Activated CD4-positive, alpha-beta T cell treated with anti-CD3 and anti-CD28 coated beads, Interleukin-2, amount 50 U/mL, for 48 hours (primary cell): ENCODE measurements around the gene SLC1A2.

Experiments used
- DNase-seq, 2 experiments: peaks; one replicate each; pipeline ENCODE4 v3.0.0-alpha.2; 2020

Gene SLC1A2

DNA sequence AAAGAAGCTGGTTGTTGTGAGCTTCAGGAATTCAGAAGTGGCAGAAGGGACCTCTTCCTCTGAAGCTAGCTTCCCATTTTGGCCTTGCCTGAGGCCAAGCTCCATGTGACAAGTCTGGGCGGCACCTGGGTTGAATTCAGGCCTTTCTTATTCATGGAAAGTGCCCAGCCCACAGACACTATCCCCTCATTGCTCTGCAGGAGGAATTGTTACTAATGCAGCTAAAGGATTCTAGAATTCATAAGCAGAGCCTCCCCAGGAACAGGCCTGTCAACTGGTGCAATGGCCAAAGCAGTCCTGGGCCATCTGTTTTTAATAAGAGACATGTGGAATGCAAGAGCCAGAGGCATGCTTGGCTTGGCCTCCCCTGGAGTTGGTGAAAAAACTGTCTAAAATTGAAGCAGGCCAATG, 71.4 kb downstream of the SLC1A2 start:
- DNase-seq: no peak

DNA sequence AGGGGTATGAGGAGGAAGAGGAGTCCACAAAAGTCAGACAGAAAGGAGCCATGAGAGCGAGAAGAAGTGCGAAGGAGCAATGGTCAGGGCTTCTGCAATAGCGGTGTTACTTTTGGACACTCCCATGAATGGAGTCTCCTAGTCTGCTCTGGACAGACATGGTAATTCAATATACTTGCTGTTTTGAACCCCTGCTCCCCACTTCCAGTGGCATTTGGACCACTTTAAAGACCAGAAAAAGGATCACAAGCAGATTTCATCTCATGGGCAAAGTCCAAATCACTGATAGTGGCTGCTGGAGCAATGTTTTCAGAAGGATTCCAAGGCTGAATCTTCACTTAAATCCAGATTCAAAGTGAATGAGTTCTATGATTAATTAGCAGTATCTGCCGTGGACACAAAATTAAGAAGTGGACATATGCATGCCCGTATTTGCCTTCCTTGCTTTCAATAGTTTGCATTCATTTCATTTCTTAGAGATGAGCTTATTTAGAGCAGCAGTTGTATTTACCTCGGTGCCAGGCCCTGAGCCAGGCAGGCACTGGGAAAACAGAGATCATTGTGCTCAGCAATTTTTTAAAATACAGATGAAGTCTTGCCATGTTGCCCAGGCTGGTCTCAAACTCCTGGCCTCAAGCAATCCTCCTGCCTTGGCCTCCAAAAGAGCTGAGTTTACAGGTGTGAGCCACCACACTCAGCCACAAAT, 72.0 kb downstream of the SLC1A2 start:
- no peak for DNase-seq

DNA sequence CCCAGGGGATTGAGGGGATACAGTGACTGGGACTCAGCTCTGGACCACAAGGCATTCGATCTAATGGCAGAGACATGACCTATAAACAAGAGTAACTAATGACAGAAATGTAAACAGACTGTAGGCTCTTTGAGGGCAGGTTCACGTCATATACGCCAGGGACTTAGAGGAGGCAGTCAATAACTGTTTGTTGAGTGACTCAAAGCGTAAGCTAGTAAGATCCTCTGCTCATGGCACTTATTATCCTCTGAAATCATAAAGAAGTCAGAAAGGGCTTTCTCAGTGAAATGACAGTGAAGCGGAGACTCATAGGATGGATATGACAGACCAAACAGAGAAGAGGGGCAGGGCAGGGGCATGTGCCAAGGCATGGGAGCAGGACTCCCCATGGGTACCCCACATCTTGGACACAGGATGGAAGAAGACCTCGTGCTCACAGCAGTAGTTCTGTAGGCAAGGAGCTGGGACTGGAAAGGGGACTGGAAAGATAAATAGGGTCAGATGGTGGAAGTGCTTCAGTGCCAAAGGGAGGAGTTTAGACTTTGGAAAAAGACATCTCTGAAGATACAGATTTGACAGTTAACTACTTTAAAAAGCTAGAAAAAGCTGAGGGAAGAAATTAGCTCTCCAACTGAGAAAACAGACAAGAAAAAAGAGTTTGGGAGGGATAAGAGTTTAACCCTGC, 72.7 kb downstream of the SLC1A2 start:
- DNase-seq: no peak

DNA sequence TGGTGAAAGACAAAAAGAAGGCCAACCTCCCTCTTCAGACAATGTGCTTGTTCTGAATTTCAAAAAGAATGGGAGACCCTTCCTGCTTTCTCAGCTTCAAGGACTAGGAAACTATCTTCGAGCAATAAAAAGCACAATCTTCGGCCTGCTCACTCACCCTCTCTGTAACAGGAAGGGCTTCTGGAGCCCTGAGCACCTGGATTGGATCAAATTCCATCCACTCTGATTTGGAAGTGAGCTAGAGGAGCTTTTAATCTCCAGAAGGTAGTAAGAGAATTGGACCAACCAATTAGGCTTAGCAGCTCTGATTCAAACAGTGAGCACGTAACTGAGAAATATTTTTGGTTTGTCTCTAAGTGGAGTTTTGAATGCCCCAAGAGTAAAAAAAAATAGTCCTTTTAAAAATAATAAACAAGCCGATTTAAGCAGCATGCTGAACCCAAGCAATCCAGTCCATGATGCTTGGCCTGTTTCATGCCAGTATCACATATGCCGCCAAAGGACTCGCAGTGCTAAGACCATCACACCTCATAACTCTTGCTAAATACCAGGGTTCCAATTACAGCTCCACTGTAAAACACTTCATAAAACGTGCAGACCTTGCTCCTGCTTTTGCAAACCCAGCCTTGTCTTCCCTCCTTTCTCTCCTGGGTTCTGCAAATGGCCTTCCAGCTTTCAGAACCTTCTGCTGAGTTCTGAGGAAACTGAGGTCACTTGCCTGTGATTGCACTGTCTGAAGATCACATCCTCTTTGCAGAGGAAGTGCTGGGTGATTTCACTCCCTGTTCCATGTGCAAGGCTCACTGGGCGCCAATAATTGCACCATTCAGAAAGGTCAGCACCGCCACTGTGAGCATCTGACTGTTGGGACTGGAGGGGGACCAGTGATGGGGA, 74.4 kb downstream of the SLC1A2 start:
- DNase-seq: no peak

DNA sequence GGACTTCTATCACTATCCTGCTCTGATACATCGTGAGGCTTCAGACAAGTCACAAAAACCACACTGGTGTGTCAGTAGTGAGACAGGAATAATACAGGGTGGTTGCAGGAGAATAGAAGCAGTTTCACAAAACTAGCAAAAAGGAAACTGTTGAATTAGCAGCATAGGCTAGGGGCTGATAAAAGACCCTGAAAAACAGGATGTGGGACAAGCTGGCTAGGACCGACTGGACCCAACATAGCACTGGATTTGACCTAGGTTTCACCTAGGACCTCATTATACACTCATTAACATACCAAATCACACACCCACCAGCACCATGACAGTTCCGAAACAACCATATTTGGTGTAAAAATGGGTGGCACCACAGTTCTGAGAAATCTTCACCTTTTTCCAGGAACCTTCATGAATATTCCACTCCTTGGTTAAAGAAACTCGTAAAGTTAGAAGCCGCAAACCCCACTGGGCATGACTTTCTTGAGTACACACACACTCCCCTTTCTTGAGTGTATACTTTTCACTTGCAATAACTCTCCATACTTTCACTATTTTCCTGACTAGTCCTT, 76.2 kb downstream of the SLC1A2 start:
- peak; percentile 29 to 48 for DNase-seq

DNA sequence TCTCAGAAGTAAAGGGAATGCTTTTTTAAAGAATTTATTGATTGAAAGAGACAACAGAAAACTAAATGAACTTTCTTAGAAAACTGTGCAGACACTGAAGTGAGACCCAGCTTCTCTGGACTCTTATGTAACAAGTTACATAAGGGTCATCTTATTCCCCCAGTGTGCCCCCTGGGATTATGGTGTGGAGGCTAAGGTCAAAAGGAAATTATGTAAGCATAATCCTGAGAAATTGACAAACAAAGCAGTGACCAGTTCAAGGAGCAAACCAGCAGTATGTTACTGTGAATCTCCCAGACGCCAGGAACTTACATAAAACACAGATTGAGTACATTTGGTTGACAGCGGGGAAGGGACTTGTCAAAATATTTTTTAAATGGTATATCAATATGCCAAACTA, 78.6 kb downstream of the SLC1A2 start:
- DNase-seq: no peak

DNA sequence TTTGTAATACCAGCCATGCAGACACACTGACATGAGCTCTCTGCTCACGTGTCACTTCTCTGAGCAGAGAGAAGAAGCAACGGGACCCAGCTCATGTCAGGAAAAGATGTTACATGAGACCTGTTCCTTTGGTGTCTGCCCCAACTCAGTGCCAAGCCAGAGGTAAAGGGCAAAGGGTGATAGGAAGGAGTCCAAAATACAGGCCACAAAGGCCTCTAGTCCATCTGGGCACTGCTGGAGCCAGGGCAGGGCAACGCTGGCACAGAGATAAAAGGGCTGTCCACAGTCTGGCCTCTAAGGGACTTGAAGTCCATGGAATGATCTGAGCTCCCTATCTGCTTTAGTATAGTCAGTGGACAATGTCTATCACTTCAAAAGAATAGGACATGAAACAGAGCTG, 79.3 kb downstream of the SLC1A2 start:
- no peak for DNase-seq

DNA sequence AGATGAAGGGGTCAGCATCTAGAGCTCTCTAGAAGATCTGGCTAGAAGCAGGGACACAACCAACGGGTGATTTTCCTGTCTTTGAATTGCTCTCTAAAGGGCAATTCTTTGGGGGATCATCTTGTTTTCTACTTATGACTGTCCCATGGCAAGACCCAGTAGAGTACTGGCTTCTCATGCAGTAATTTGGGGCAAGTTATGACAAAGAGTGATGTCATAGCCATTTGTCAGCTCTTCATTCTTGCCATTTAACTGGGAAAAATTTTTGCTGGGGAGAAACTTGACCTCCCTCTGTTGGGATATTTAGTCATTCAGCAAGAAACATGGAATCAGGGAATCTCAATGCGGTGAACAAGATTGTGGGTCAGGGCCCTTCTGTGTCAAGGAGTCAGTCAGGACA, 80.4 kb downstream of the SLC1A2 start:
- DNase-seq: no peak

DNA sequence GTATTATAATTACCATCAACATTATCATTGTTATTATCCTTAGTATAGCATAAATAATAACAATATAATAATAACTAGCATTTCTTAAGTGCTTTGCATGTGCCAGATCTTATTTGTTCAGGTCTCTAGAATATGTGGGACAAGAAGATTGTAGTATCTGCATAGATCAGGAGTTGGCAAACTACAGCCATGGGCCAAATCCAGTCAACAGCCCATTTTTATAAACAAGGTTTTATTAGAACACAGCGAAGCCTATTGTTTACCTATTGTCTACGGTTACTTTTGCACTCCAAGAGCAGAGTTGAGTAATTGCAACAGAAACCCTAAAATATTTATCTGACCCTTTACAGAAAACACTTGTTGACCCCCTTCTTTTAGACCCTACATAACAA, 81.4 kb downstream of the SLC1A2 start:
- no peak for DNase-seq

DNA sequence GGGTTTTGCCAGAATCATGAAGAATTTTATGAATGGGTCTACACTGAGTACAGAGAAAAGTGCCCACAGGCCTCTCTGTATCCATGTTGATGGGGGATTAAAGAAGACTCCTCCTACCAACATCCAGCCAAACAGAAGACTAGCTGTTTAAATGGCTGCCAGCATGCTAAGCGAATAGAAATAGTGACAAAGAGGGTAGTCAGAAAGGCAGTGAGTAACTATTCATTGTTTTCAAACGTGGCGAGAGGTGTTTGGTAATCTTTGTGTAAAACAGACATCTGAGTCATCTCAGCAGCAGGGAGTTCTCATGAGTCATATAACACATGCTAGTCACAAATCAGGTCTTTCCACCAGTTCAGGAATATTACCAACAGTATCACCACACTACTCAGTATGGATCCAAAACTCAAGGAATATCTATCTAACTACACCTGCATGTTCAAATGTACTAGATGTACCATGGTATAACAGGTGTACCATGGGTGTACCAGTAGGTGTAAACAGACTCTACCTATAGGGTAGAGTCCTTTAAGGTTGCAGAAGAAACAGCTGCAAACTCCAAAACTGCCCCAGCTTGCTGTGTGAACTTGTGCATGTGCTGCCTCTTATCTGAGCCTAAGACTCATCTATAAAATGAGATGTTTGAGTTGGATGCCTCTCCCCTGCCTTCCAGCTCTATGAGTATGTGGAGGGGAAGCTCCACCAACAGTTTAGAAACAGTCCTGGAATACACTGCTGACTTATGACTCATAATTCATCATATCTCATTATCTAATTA, 82.0 kb downstream of the SLC1A2 start:
- DNase-seq: peak in 1 of 2 experiments; percentile 13

DNA sequence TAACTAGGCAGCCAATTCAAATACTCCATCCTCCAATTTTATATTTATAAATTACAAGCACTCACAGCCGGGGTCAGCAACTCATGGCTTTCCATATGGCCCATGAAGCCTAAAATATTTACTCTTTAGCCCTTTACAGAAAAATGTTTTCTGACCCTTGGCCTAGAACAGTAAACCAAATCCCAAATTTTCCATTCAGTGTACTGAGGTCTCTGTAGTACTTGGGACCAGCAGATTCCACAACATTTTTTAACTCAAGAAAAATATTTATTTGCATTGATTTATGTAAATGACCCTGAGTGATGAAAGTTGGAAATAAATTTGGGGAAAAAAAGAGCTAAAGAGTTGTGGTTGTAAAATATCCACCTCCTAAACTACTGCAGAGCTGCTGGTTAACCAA, 82.6 kb downstream of the SLC1A2 start:
- no peak for DNase-seq

DNA sequence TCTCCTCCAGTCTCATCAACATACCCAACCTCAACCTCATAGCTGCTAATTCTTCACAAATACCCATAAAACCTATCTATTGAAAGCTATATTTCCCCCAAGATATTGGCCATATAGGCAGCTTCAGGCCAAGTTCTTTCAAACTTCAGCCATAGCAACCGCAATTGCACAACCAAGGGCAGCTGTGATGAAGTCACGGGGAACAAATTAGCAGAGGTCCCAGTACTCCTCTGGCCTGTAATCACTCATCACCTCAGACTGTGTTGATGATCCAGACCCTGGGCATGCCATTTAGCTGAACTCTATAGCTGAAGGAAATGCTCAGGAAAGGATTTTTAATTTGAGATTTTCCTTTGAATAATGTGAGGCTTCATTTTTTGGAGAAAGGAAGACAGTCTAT, 84.1 kb downstream of the SLC1A2 start:
- DNase-seq: no peak

DNA sequence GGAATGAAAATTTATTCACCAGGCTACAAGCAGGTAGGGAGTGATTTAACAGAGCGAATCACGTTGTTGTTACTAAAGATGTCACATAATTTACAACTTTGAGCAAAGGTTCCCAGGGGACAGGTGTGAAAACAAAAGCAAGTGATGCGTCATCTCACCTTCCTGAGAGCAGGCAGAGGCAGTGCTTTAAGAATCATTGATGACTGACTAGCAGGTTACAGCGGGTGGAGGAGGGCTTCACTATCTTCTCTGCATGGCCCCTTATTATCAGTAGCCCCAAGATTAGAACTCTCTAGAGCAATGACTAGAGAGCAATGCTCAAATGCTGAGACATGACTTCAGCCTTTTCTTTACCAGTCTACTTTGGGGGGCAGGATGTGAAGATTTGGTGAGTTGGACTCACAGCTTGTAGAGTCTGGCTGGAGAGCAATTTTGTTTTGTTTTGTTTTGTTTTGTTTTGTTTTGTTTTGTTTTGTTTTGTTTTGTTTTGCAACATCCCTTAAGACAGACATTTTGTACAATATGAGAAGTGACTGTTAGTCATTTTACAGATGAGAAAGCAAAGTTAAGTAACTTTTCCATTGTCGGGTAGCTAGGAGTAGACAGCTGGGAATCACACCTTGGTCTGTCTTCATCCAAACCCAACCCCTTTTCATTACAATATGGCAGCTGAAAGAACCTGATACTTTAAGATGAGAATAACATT, 84.8 kb downstream of the SLC1A2 start:
- DNase-seq: no peak

DNA sequence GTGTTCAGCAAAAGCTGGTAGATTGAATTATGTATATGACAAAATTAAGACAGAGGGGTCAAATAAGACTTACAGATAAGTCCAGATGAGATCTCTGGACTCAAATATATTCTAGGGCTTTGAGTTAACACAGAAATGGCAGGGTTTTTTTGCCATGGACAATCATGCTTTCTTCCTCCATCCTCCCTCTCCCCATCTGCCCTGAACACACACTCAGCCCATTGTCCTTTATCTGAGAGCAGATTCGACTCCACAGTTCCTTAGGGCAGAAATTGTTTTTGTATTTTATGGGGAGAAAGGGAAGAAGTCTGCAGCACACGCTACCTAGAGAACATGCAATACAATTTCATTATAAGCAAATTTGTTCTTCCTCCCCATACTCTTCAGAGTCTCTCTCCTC, 86.8 kb downstream of the SLC1A2 start:
- DNase-seq: no peak

DNA sequence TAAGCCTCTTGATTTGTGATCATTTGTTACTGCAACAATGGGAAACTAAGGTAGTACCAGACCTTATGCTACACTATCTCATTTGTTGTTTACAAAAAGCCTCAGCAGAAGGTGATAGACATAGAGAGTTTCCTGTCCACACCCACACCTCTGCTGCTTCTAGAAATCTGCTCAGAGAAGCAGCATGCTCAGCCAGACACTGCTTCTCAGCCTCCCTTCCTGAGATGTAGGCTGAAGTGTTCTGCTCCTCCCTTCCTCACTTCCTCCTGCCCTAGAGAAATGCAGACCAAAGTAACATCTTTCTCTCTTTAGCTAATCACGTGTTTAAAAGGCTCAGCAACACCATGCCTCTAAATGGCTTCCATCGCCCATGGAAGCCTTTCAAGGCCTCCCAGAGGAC, 88.4 kb downstream of the SLC1A2 start:
- no peak for DNase-seq

DNA sequence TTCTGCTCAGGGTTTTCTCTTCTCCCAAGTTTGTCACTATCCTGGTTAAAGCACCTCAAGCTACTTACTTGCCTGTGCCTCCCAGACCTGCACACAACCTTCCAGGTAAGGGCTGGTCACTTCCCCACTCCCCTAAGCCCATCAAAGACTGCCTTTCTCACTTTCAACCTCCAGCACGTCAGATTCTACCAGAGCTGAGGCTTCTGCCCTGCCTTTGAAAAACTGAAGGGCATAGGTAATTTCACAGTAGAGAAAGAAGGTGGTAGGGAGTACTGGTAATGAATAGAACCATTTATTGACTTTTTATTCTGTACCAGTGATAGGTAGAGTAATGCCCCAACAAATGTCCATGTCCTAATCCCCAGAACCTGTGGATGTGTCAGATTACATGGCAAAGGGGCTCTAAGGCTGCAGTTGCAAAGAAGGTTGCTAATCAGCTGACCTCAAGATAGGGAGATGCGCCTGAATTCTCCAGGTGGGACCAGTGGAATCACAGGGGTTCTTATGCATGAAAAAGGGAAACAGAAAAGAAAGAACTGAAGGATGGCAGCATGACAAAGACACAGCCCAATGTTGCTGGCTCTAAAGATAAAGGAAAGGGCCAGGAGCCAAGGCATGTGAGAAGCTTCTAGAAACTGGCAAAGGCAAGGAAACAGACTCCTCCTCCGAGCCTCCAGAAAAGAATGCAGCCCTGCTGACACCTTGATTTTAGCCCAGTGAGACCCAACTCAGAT, 89.0 kb downstream of the SLC1A2 start:
- no peak for DNase-seq

DNA sequence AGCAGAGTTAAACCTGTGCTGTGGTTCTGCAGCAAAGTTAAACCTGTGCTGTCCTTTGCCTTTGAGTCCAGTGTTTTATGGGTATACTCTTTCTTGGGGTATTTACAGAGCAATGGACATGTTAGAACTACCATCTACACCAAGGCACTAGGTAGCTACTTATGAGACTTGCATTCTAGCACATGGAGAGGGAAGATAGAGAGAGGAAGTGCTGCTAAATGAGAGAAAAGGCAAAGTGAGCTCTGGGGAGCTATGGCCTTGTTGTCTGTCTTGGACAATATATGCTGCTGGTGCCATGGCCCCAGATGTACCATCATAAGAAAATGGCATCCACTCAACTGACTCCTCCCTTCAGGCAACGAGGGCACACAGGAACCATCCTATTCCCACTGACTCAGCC, 91.5 kb downstream of the SLC1A2 start:
- no peak for DNase-seq

DNA sequence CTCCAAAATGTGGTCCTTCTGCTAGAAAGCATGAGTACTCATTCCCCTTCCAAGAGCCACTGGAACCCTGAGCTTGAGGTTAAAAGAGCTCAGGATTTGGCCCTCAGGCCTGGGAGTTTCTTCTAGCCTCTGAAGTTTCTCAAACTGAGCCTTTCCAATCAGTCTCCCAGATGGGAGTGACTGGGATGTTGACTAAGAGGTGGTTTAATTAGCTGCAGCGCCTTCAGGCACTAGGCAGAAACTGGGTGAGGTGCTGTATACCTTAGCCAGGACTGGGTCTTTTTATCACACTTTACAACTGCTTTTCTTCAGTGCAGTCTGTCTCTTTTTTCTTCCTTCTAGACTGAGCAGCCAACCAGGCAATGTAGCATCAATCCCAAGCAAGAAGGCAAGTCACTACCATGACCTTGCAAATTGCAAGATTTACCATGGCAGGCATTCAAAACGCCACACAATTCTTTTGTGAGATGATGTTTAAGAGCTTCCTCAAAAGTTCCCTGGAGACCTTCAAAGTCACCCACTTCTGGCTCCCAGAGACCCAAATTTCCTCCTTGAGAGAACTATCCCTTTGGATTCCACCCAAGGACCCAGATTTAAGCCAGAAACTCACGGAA, 93.0 kb downstream of the SLC1A2 start:
- DNase-seq: no peak

DNA sequence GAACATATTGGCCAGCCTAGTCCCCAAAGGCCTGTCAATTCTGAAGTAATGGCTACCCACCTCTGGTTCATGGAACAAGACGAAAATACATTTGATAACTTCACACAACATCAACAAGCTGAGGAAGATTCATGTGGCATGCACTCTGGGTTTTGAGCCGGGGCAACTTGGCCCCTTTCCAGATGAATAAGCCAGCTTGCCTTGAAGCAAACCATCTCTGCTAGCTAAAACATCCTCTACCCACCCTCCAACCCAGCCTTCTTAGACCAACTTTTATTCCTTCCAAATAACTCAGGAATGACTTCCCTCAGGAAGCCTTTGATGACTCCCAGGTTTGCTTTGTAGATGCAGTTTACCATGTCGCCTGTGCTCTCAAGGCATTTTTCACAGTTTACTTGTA, 94.4 kb downstream of the SLC1A2 start:
- no peak for DNase-seq

DNA sequence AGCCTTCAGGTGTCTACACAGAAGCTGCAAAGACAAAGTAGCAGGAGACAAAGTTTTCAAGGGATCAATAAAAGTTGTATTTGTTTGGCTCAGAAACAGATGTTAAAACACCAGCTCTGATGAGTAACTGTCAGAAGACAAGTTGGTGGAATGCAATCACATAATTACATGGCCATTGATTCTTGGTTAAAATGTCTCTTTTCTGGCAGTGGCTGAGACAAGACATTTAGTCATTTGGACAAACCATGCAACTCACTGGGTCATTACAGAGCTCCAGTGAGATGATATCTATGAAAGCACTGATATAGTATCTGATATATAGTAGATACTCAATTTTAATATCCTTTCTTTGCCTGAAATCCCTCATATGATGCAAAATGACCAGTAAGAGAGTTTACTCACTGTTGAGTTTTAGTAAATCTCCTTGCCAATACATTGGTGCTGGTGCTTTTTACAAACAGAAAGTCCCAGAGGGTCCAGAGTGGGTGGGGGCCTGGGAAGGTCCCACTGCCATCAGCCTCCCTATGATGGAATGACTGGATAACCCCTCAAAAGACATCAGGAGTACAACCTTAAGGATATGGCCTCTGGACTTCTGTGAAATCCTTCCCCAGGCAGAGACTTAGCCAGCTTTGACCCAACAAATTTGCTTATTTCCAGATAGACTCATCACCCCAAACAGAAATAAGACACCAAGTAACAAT, 95.0 kb downstream of the SLC1A2 start:
- DNase-seq: no peak
